SJCRH30 (cell line): ENCODE results near the gene TMEM109. TPM values are rescaled to one million over a fixed set of nuclear protein-coding genes. Genes with fewer than 3 reads are reported as not detected.

Source experiments
- DNase-seq, 2 experiments: peaks; one replicate each; pipeline ENCODE4 v3.0.0-alpha.2; 2015 to 2020
- H3K27ac ChIP-seq: fragments of 250-450 bp; sonication (Bioruptor Pico); 2 replicates; pipeline ENCODE4 v1.5.1; 2020; ENCODE audit warnings: mild to moderate bottlenecking, moderate library complexity
- H3K27me3 ChIP-seq: fragments of 250-450 bp; sonication (Bioruptor Pico); 2 replicates; pipeline ENCODE4 v1.5.1; 2020; ENCODE audit warnings: mild to moderate bottlenecking, moderate library complexity
- H3K36me3 ChIP-seq: fragments of 250-450 bp; sonication (Bioruptor Pico); 2 replicates; pipeline ENCODE4 v1.5.1; 2020; ENCODE audit warnings: mild to moderate bottlenecking, moderate library complexity
- H3K4me1 ChIP-seq: fragments of 250-450 bp; sonication (Bioruptor Pico); 2 replicates; pipeline ENCODE4 v1.5.1; 2020; ENCODE audit warnings: mild to moderate bottlenecking, moderate library complexity
- H3K4me3 ChIP-seq: fragments of 250-450 bp; sonication (Bioruptor Pico); 2 replicates; pipeline ENCODE4 v1.5.1; 2020; ENCODE audit warnings: mild to moderate bottlenecking, moderate library complexity
- H3K9me3 ChIP-seq: fragments of 250-450 bp; sonication (Bioruptor Pico); replicated peaks from 2 replicates; pipeline ENCODE4 v1.5.1; 2020; ENCODE audit warnings: mild to moderate bottlenecking, moderate library complexity
- total RNA-seq: library from RNA; depleted of rRNA; stranded (reverse); fragments of >200 nt; shearing (Covaris generic); gene quantifications from 2 replicates; pipeline ENCODE4 v1.2.3, GENCODE V29; 2014; rRNA removed

Gene TMEM109
- 85.4 and 96.9 TPM in 2 replicates for total RNA-seq

- peak; percentile 90 to 95 for DNase-seq
- Histone ChIP-seq H3K4me1 (peaks cover 12% of the 10 kb centered on the region), H3K36me3 (no peaks in the 10 kb centered on the region), H3K9me3 (no peaks in the 10 kb centered on the region), H3K27ac (peak within 1 kb of the TSS; percentile 90), H3K27me3 (no peaks in the 10 kb centered on the region), H3K4me3 (peak within 1 kb of the TSS; percentile 68)
Observed at GRCh38 chr11:60913793-60914632, at the start of gene TMEM109. Gene TMEM109, plus strand, starts transcription at chr11:60914158. Its CDS starts 5,536 bp downstream, at chr11:60919694.

GRCh38 chr11:60864856-60865513 lies 49.0 kb upstream of the TMEM109 start:
- no peaks in the 10 kb centered on the region for H3K4me1 ChIP-seq
- H3K9me3 ChIP-seq = no peaks in the 10 kb centered on the region
- H3K27ac ChIP-seq = no peak overlapping the region
- no peak for DNase-seq
- H3K4me3 ChIP-seq = no peak overlapping the region
- no peaks in the 10 kb centered on the region for H3K27me3 ChIP-seq
- H3K36me3 ChIP-seq = no peaks in the 10 kb centered on the region

DNA sequence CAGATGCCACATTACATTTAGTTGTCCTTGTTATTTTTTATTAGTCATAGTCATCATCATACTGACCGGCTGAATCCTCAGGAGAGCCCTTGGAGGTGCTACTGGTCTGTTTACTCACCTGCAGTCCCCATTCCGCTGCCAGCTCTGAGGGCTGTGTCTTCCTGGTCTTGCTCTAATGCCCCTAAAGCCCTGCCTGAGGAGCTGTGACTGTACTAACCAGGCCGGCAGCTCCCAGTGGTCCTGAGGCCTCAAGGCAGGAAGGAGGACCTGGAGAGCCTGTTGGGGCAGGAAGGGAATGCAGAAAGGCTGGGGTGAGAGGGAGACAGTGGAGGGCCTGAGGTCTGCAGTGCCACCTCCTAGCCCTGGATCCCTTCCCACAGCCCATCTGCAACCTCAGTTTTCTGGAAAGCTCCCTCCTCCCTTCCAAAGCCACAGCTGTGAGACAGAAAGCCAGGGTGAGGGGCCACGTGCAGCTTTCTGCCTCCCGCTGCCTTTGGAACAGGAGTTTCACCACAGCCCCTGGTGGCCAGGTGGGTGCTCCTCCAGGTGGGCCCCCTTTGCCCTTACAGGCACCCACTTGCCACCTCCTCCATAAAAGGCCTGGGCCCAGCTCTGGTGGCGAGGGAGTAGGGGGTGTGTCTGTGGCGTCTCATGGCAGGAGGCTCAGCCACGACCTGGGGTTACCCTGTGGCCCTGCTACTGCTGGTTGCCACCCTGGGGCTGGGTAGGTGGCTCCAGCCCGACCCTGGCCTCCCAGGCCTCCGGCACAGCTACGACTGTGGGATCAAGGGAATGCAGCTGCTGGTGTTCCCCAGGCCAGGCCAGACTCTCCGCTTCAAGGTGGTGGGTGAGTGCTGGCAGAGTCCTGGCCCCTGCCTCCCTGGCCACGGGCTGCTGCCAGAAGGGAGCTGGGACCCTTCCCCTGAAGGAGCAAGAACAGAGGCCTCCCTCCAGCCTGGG lies 46.8 kb upstream of the TMEM109 start, which contains the start of gene ZP1:
Gene ZP1, plus strand, starts transcription at position 632 of the 960 bp plus-strand sequence. Its CDS starts 20 bp downstream, at position 652.
- Histone ChIP-seq H3K9me3 (no peaks in the 10 kb centered on the region), H3K4me3 (no peak within 1 kb of the TSS), H3K27me3 (no peaks in the 10 kb centered on the region), H3K4me1 (peaks cover 2% of the 10 kb centered on the region; the same call in 1 of the 2 replicates), H3K36me3 (no peaks in the 10 kb centered on the region), H3K27ac (no peak within 1 kb of the TSS)
- DNase-seq = peak in 1 of 2 experiments; percentile 14

GRCh38 chr11:60867871-60868681 lies 45.9 kb upstream of the TMEM109 start:
- DNase-seq = no peak
- Histone ChIP-seq H3K4me3 (no peak overlapping the region), H3K27me3 (no peaks in the 10 kb centered on the region), H3K4me1 (peaks cover 5% of the 10 kb centered on the region; the same call in 1 of the 2 replicates), H3K27ac (no peak overlapping the region), H3K9me3 (no peaks in the 10 kb centered on the region), H3K36me3 (no peaks in the 10 kb centered on the region)

GRCh38 chr11:60868682-60869450 lies 45.1 kb upstream of the TMEM109 start:
- H3K4me3 ChIP-seq = no peak overlapping the region
- no peak for DNase-seq
- H3K27ac ChIP-seq = no peak overlapping the region
- no peaks in the 10 kb centered on the region for H3K9me3 ChIP-seq
- H3K4me1 ChIP-seq = peaks cover 5% of the 10 kb centered on the region; the same call in 1 of the 2 replicates
- no peaks in the 10 kb centered on the region for H3K27me3 ChIP-seq
- H3K36me3 ChIP-seq = no peaks in the 10 kb centered on the region

GRCh38 chr11:60869451-60869825 lies 44.5 kb upstream of the TMEM109 start:
- H3K4me3 ChIP-seq = no peak overlapping the region
- H3K27me3 ChIP-seq = no peaks in the 10 kb centered on the region
- H3K36me3 ChIP-seq = no peaks in the 10 kb centered on the region
- H3K4me1 ChIP-seq = peaks cover 5% of the 10 kb centered on the region; the same call in 1 of the 2 replicates
- no peaks in the 10 kb centered on the region for H3K9me3 ChIP-seq
- no peak for DNase-seq
- H3K27ac ChIP-seq = no peak overlapping the region

DNA sequence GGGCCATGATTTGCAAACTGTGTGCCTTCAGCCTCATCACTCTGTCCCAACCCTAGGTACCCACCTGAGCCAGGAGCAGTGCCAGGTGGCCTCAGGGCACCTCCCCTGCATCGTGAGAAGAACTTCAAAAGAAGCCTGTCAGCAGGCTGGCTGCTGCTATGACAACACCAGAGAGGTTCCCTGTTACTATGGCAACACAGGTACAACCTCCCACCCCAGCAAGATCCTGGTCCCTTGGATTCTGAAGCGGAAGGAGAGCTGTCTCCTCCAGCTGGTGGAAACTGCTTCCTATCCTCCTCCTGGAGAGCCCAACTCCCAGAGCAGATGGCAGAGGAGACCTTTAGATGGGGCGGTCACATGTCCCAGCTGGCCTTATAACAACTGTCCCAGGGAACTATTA lies 43.7 kb upstream of the TMEM109 start:
- H3K4me3 ChIP-seq = no peak overlapping the region
- no peaks in the 10 kb centered on the region for H3K27me3 ChIP-seq
- H3K27ac ChIP-seq = no peak overlapping the region
- H3K9me3 ChIP-seq = no peaks in the 10 kb centered on the region
- no peak for DNase-seq
- peaks cover 5% of the 10 kb centered on the region; the same call in 1 of the 2 replicates for H3K4me1 ChIP-seq
- H3K36me3 ChIP-seq = no peaks in the 10 kb centered on the region

DNA sequence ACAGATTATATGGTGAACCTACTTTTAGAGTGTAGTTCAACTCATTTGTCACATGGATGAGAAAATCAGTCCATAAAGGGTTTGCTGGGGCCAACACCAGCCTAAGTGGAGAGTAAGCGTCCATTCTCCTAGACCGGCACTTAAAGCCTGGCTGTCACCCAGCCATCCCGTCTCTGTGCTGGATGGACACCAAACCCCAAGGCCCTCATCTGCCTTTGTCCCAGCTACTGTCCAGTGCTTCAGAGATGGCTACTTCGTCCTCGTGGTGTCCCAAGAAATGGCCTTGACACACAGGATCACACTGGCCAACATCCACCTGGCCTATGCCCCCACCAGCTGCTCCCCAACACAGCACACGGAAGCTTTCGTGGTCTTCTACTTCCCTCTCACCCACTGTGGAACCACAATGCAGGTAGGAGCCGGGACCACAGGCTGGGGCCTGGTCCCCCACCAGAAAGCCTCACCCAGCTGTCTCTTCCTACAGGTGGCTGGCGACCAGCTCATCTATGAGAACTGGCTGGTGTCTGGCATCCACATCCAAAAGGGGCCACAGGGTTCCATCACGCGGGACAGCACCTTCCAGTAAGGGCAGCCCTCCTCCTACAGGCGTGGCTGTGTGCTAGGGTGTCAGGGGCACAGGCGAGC lies 43.1 kb upstream of the TMEM109 start:
- DNase-seq = no peak
- Histone ChIP-seq H3K27ac (no peak overlapping the region), H3K9me3 (no peaks in the 10 kb centered on the region), H3K36me3 (no peaks in the 10 kb centered on the region), H3K4me3 (no peak overlapping the region), H3K4me1 (peaks cover 5% of the 10 kb centered on the region; the same call in 1 of the 2 replicates), H3K27me3 (no peaks in the 10 kb centered on the region)

GRCh38 chr11:60871378-60872061 lies 42.4 kb upstream of the TMEM109 start:
- Histone ChIP-seq H3K27me3 (no peaks in the 10 kb centered on the region), H3K27ac (no peak overlapping the region), H3K4me3 (no peak overlapping the region), H3K36me3 (no peaks in the 10 kb centered on the region), H3K9me3 (no peaks in the 10 kb centered on the region), H3K4me1 (peaks cover 5% of the 10 kb centered on the region; the same call in 1 of the 2 replicates)
- DNase-seq = no peak

GRCh38 chr11:60872124-60872960 lies 41.6 kb upstream of the TMEM109 start:
- H3K36me3 ChIP-seq = no peaks in the 10 kb centered on the region
- H3K4me3 ChIP-seq = no peak overlapping the region

DNA sequence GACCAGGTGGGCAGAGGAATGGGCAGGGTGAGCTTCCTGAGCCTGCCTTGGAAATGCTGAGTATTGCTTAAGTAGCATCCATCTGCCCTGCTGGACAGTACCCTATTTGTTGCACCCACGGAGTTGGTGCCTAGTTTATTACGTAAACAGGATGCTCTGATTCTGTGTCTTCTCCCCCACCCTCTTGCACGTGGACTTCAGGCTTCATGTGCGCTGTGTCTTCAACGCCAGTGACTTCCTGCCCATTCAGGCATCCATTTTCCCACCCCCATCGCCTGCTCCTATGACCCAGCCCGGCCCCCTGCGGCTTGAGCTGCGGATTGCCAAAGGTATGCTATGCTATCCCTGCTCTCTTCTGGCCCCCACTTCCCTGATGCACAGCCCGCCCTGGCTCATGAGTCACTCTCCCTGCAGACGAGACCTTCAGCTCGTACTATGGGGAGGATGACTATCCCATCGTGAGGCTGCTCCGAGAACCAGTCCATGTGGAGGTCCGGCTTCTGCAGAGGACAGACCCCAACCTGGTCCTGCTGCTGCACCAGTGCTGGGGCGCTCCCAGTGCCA lies 40.9 kb upstream of the TMEM109 start:
- peaks cover 5% of the 10 kb centered on the region; the same call in 1 of the 2 replicates for H3K4me1 ChIP-seq
- H3K9me3 ChIP-seq = no peaks in the 10 kb centered on the region
- H3K36me3 ChIP-seq = no peaks in the 10 kb centered on the region
- H3K4me3 ChIP-seq = no peak overlapping the region
- H3K27ac ChIP-seq = no peak overlapping the region
- no peaks in the 10 kb centered on the region for H3K27me3 ChIP-seq
- DNase-seq = no peak

More at GRCh38 chr11:60872124-60872960, 41.6 kb upstream of the TMEM109 start:
- H3K9me3 ChIP-seq = no peaks in the 10 kb centered on the region
- H3K27me3 ChIP-seq = no peaks in the 10 kb centered on the region
- H3K27ac ChIP-seq = no peak overlapping the region
- H3K4me1 ChIP-seq = peaks cover 5% of the 10 kb centered on the region; the same call in 1 of the 2 replicates
- peak in 1 of 2 experiments; percentile 21 for DNase-seq
